SIG-M5 treated with dmso at 0.1 percent for 504 hours (cell line): ENCODE results near the gene ITIH3.
"Not testable (repeated sequence)": the region's sequence is repeated elsewhere in the genome, so short reads cannot be mapped to it uniquely, and the experiment has no call there.

ENCODE experiments used
- DNase-seq: peaks from one replicate; lab custom pipeline; 2025; ENCODE audit not compliant: unreplicated experiment; lab: John Stamatoyannopoulos, UW

Gene ITIH3, protein sequence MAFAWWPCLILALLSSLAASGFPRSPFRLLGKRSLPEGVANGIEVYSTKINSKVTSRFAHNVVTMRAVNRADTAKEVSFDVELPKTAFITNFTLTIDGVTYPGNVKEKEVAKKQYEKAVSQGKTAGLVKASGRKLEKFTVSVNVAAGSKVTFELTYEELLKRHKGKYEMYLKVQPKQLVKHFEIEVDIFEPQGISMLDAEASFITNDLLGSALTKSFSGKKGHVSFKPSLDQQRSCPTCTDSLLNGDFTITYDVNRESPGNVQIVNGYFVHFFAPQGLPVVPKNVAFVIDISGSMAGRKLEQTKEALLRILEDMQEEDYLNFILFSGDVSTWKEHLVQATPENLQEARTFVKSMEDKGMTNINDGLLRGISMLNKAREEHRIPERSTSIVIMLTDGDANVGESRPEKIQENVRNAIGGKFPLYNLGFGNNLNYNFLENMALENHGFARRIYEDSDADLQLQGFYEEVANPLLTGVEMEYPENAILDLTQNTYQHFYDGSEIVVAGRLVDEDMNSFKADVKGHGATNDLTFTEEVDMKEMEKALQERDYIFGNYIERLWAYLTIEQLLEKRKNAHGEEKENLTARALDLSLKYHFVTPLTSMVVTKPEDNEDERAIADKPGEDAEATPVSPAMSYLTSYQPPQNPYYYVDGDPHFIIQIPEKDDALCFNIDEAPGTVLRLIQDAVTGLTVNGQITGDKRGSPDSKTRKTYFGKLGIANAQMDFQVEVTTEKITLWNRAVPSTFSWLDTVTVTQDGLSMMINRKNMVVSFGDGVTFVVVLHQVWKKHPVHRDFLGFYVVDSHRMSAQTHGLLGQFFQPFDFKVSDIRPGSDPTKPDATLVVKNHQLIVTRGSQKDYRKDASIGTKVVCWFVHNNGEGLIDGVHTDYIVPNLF

GRCh38 chr3:52794612-52795099, at the start of gene ITIH3:
Gene ITIH3 (plus strand): TSS chr3:52794796. CDS start chr3:52794804, 8 bp downstream.
- no peak for DNase-seq

GRCh38 chr3:52752045-52752660, 42.4 kb upstream of the ITIH3 start:
- peak; percentile 51 for DNase-seq

- DNase-seq: no peak
These were observed 40.2 kb upstream of the ITIH3 start for GRCh38 chr3:52754373-52754772.

DNA sequence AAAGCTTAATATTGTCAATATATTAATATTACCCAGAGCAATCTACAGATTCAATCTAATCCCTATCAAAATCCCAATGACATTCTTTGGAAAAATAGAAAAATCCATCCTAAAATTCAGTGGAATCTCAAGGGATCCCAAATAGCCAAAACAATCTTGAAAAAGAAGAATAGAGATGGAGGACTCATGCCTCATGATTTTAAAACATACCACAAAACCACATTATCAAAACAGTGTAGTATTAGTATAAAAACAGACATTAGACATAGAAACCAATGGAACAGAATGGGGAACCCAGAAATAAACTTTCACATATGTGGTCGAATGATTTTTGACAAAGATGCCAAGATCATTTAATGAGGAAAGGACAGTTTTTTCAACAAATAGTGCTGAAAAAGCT, 38.5 kb upstream of the ITIH3 start:
- DNase-seq: no peak

DNA sequence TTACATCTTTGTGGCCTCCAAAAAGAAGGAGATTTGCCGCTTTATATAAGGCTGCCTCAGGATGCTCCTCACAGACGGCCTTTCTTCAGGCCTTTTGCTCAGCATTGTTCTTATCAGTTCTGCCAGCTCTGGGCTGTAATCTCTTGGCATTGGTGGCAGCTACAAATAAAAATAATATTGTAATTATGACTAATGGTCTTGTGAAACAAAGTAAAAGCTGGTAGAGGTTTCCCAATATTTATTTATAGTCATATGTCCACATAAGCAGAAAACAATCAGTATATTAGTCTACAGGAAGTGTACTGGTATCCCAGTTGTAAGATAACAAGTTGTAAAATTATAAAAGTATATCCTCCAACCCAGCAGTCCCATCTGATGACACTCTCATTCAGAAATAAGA, 31.1 kb upstream of the ITIH3 start:
- no peak for DNase-seq

GRCh38 chr3:52769786-52770455, 24.7 kb upstream of the ITIH3 start:
- peak; percentile 31 for DNase-seq

GRCh38 chr3:52770496-52771333, 23.9 kb upstream of the ITIH3 start, which contains the start of gene NEK4:
Gene NEK4 (minus strand): TSS chr3:52770940. CDS start chr3:52770746, 194 bp downstream.
- DNase-seq: peak; percentile 95

GRCh38 chr3:52771334-52771681, 23.3 kb upstream of the ITIH3 start:
- DNase-seq: no peak

DNA sequence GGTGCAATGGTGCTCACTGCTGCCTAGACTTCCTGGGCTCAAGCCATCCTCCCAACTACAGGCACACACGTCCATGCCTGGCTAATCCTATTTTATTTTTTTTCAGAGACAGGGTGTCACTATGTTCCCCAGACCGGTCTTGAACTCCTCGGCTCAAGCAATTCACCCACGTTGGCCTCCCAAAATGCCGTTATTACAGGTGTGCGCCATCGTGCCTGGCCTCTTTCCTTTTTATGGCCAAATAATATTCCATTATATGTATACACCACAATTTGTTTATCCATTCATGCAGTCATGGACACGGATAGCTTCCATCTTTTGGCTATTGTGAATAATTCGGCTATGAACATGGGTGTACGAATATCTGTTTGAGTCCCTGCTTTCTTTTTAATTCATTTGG, 22.9 kb upstream of the ITIH3 start:
- DNase-seq: no peak

GRCh38 chr3:52773361-52774065, 21.1 kb upstream of the ITIH3 start:
- no peak for DNase-seq

DNA sequence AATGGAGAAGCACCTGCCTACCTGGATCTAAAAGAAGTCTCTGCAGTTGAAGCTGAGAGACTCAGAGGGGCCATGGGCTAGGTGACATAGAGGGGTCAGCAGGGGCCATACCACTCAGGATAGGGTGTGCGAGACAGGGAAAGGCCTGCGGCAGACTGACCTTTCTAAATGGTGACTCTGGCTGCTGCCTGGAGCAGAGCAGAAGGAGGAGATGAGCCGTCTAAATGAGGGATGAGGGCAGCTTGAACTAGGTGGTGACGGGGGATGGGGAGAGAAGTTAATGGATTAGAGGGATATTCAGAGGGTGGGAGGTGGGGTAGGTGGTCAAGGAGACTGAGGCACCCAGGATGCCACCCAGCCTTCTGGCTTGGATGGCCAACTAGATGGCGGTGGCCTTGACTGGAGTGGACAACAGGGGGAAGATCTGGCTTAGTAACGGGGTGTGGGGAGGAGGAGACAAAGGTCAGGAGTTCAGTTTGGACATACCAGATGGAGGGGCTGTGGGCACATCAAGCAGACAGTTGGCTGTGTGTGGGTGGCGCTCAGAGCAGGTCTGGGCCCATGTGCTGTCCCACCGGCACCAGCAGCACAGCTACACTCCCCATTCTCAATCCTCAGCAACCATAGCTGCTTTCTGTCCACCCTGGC, 20.4 kb upstream of the ITIH3 start:
- no peak for DNase-seq

- no peak for DNase-seq
These were observed 19.4 kb upstream of the ITIH3 start for GRCh38 chr3:52774901-52775864.

DNA sequence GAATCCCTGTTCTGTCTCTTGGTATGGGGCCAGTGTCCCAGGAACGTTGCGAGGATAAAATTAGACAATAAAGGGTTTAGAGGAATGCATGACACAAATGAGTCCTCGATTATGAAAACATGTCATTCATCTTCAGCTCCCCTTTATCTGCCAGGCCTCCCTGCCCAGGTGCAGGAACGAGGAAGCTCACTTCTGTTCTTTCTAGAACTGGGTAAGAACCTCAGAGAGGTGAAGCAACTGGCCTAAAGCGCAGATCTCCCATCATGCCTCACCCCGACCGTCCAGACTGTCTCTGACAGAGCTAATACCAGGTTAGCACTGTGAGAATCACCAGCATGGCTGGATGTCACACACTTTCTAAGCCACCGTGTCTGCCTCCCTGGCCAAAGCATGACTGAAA, 18.7 kb upstream of the ITIH3 start:
- no peak for DNase-seq

DNA sequence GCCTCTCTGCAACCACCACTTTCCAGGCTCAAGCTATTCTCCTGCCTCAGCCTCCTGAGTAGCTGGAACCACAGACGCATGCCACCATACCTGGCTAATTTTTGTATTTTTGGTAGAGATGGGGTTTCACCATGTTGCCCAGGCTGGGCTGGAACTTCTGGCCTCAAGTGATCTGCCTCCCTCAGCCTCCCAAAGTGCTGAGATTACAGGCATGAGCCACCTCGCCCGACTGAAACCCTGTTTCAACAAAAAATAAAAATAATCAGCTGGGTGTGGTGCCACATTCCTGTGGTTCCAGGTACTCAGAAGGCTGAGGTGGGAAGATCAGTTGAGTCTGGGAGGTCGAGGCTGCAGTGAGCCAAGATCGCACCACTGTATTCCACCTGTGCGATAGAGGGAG, 18.1 kb upstream of the ITIH3 start:
- not testable (repeated sequence) for DNase-seq

DNA sequence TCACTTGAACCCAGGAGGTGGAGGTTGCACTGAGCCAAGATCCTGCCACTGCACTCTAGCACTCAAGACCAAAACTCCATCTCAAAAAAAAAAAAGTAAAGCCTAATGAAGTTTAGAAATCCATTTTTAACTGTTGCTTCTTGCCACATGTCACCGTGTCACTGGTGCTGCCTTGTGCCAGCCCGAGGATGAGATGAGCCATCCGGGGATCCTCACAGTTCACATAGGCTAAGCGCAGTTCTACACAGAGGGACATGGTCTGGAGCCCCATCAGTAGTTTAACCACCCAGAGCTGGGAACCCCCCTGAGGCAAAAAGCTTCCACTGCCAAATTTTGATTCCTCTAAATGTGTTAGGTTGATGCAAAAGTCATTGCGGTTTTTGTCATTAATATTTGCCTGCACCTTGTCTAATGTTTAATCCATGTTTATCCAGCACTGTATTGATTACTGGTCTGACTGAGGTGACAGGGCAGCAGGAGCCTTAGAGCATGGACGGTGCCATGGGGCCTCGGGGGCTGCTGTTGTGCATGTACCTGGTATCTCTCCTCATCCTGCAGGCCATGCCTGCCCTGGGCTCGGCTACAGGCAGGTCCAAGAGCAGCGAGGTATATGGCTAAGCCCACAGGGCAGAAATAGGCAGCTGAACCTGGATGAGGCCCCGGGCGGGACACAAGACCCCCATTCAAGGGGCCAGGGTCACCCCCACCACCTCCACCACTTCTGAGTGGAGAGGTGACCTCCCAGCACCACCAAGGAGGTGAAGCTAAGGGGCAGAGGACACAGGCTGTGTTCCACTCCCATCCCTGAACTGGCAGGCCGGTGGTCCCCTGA, 17.3 kb upstream of the ITIH3 start, which contains the start of gene ITIH1:
ITIH1 (plus strand) TSS at position 473 of the 832 bp plus-strand sequence; CDS start at position 490, 17 bp downstream.
- DNase-seq: no peak

DNA sequence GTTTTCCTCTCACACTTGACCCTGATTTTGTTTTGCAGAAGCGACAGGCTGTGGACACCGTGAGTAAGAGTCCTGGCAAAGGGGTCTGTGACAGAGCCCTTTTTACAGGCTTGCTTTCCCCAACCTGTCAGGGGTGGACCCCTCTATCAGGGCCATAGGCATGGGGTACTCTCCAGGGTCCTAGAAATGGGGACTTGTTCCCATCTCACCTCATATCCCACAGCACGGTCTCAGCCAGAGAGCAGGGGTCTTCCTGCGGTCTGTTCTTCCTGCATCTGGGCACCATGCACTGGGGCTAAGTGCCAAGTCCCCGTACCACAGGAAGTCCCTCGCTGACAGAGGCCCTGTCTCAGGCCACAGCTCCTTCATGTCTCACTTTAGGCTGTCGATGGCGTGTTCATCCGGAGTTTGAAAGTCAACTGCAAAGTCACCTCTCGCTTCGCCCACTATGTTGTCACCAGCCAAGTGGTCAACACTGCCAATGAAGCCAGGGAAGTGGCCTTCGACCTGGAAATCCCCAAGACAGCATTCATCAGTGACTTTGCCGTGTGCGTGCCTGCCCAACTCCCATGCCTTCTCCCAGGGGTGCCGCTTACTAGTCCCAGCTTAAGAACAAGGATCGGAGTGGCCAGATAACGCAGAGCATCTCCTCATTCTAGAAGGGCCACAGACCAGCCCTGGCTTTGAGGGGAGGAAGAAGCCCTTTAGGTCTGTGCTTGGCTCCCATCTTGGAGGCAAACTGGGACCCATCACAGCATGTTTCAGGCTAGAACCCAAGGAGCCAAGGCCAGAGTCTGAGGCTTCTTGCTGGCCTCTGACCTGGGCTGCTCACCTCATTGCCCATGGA, 16.4 kb upstream of the ITIH3 start:
- DNase-seq: no peak
